WI38 (cell line): Measurements from ENCODE around the gene MCRS1.
"Not testable (repeated sequence)": the region's sequence is repeated elsewhere in the genome, so short reads cannot be mapped to it uniquely, and the experiment has no call there.

Experiments
- H3K4me3 ChIP-seq: 2 replicates; pipeline ENCODE4 v1.5.1; 2011; ENCODE audit warnings: low read depth, mild to moderate bottlenecking, control low read depth, low read length
- CTCF ChIP-seq: IDR thresholded peaks from 2 replicates; pipeline ENCODE4 v1.5.1; 2012; ENCODE audit warnings: low read depth, mild to moderate bottlenecking, control low read depth, low read length

Gene MCRS1

GRCh38 chr12:49567611-49568441, at the start of gene MCRS1:
MCRS1 (minus strand) TSS chr12:49568142; CDS start chr12:49566731, 1,411 bp downstream.
- no peak for TF ChIP-seq CTCF
- peak within 1 kb of the TSS; percentile 78 for H3K4me3 ChIP-seq

- TF ChIP-seq CTCF = no peak
- no peak overlapping the region for H3K4me3 ChIP-seq
These were observed 48.7 kb upstream of the MCRS1 start for GRCh38 chr12:49616533-49617219.

DNA sequence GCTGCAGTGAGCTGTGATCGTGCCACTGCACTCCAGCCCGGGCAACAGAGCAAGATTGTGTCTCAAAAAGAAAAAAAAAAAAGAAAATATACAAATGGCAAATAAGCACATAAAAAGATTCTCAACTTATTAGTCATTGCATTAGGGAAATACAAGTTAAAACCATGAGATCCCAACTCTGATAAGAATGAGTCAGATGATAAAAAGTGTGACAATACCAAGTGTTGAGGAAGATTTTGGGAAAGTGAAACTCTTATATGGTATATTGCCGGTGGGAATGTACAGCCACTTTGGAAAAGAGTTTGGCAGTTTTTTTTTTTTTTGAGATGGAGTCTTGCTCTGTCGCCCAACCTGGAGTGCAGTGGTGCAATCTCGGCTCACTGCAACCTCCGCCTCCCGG, 47.8 kb upstream of the MCRS1 start:
- H3K4me3 ChIP-seq = no peak overlapping the region
- no peak for TF ChIP-seq CTCF

GRCh38 chr12:49612210-49612609, 44.3 kb upstream of the MCRS1 start:
- TF ChIP-seq CTCF = no peak
- H3K4me3 ChIP-seq = no peak overlapping the region

- H3K4me3 ChIP-seq = not testable (repeated sequence)
These were observed 42.8 kb upstream of the MCRS1 start for GRCh38 chr12:49610785-49611184.

DNA sequence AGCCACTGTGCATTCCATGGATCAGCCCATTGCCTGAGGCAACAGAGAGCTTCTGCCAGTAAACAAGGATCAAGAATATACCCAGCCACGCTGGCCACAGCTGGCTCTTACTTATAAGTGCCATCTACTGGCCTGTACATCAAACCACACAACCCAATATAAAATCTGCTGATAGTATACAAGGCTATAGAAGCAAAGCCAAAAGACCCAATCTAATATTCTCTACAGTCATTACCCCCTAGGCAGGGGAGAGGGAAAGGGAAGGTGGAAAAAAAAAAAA, 41.9 kb upstream of the MCRS1 start:
- TF ChIP-seq CTCF = no peak
- no peak overlapping the region for H3K4me3 ChIP-seq

DNA sequence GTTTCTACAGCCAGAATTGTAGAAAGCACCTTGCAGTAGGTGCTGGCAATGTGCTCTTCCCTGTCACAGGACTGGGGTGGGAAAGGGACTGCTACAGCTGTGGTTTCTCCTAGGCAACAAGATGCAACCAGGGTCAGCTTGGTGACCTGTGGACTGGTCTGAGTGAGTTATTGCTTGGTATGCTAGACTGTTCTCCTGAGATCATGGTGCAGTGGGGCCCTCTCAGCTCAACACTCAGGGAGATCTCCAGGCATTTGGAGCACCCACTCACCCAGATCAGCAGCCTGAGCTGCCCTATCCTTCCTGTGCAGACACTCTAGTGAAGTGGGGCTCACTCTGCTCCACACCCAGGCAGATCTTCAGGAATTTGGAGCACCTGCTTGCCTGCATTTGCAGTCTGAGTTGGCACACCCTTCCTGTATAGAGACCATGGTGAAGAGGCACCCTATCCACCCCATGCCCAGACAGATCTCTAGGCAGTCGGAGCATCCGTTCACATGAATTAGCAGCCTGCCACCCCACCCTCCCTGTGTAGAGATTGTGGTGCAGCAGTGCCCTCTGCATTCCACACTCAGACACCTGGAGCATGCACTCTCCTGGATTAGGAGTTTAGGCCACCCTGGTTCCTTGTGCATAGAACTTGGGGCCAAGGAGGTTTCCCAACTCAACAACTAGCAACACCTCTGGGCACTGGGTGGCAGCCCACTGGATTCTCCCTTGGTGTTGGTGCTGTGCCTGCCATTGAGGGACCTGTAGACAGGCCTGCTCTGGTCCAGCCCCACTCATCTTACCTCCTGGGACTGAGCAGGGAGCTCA, 41.3 kb upstream of the MCRS1 start:
- no peak overlapping the region for H3K4me3 ChIP-seq
- no peak for TF ChIP-seq CTCF

GRCh38 chr12:49605539-49605938, 37.6 kb upstream of the MCRS1 start, which contains the start of gene FAM186B:
FAM186B (minus strand) TSS chr12:49605639; CDS start chr12:49605477, 162 bp downstream.
- not testable (repeated sequence) for H3K4me3 ChIP-seq
